A549 treated with ZK216348 at 1 μM for 4 hours (cell line): Measurements from ENCODE around the gene AURKB. TPM values are rescaled to one million over a fixed set of nuclear protein-coding genes. Genes with fewer than 3 reads are reported as not detected.

ENCODE experiments used
- total RNA-seq: library from RNA; stranded (reverse); fragments of 200-300 nt; extraction: Qiagen RNA extraction; gene quantifications from 5 replicates; pipeline ENCODE4 v1.2.3, GENCODE V29; 2022; ENCODE audit warnings: low read depth

AURKB gene
- 144 to 164 TPM (median 152 TPM) in 5 replicates for total RNA-seq

GRCh38 chr17:8209907-8210760 is at the start of gene AURKB:
Gene AURKB (minus strand): TSS chr17:8210575. CDS start chr17:8210224, 351 bp downstream.

DNA sequence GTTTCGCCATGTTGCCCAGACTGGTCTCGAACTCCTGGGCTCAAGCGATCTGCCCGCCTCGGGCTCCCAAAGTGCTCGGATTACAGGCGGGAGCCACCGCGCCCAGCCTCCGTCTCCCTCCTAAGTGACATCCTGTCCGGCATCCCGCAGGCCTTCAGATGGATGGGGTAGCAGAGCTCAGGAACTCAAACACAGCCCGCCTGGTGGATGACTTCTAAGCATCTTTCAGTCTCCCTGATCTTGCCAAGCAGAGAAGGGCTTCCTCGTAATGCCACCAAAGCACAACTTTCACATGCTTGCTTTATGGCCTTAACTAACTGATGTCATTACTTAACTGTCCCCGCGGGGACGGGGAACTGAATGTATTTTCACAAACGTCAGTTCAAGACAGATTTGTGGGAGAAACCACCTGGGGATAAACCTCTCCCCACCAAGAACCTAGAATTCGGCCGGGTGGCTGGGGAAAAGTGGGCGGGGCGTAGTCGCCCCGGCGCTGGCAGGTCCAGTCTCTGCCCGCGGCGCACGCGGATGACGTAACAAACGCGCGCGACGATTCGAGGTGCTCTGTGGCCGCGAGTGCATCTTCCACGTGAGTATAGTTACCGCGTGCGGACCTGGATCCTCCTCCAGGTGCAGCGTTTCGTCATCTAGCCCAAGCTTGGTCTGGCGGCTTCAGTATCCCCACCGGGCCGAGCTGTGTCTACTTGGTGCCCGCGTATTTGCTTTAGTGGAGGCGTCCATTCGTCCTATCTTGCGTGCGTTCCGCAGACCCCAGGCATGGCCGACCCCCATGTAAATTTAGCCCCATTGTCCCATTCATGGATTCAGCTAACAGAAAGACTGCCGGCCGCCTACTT is 38.6 kb upstream of the AURKB start, which contains the start of gene PFAS:
Gene PFAS (plus strand): TSS at position 539 of the 857 bp plus-strand sequence. CDS start 4,649 bp downstream, outside the sequence.

DNA sequence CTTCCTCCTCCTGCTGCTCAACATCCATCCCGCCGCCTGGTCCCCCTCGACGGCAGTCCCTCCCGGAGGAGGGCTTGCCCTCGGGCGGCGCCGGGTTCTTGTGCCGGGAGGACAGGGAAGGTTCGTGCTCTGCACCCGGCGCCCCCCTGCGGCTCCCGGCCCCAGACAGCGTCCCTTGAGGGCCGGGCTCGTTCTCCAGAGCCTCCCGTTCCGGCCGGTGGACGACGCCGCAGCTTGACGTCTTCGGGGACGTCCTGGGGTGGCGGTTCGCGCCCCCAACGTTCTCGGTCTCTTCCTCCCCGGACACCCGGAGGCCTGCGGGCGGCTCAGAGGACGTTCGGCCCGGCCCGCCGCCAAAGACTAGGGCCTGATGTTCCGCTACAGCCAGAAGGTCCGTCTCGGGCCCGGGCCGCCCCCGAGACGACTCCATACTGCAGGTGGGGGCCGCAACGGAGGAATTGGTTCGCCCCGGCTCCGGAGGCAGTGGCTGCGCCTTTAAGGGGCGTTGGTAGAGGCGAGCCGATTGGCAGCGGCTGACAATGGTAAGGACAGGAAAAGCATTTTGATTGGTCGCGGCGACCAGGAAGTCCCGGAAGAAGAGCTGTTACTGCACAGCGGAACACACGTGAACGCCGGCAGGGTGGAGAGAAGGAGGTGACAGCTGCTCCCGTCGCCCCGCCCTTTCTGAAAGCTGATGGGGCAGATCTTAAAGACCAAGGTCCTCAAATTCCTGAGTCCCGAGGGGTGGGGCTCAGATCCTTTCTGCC is 20.5 kb downstream of the AURKB start, which contains the start of gene BORCS6:
Gene BORCS6 (minus strand): TSS at position 470 of the 767 bp plus-strand sequence. CDS start 40 bp downstream, at position 430.

GRCh38 chr17:8176197-8176940 is 34.0 kb downstream of the AURKB start, which contains the start of gene TMEM107:
Gene TMEM107 (minus strand): TSS chr17:8176380. CDS start chr17:8176286, 94 bp downstream.

DNA sequence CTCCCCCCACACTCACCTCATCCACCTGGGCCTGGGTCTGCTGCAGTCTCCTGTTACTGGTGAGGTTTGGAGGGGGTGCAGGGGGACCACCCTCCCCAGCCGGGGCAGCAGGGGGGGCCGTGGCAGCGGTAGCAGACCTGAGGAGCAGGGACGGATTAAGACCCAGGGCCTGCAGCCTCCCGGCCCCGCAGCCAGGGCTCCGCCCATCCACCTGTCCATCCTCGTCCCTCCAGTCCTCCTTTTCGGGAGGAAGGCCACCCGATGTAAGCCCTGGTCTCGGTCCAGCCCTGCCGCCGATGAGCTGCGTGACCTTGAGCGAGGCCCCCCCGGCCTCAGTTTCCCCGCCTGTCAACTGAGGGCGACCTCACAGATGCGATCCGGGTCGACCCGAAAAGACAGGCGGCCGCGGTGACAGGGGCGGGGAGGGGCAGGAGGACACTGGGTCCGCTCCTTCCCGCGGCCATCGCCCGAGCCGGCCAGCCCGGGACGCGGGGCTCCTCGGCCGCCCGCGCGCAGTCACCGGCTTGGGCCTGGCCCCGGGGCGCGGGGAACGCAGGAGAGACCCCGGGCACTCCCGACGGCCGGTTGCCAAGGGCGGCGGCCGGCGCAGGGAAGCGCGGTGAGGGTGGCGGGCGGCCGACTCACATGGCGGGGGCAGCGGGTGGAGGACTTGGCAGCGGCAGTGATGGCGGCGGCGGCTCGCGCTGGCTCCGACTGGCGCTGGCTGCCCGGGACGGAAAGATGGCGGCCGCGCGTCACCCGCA is 48.0 kb downstream of the AURKB start, which contains the start of gene VAMP2:
Gene VAMP2 (minus strand): TSS at position 716 of the 764 bp plus-strand sequence. CDS start 69 bp downstream, at position 647.

Other genes starting within 250 kb of the AURKB start
- gene GUCY2D, start 208.0 kb downstream of the AURKB start, total RNA-seq, result not detected in 5 replicates
- gene ALOX15B, start 171.5 kb downstream of the AURKB start, total RNA-seq, result 0.12 TPM in 1 of 5 replicates, not detected in the others
- 1.1 to 2.3 TPM (median 1.6 TPM) in 5 replicates for gene ALOX12B, start 122.9 kb downstream of the AURKB start, total RNA-seq
- gene ALOXE3, start 92.1 kb downstream of the AURKB start, total RNA-seq, result 5.6 to 9.2 TPM (median 8.1 TPM) in 5 replicates
- gene HES7, start 86.5 kb downstream of the AURKB start, total RNA-seq, result 1.1 to 5.5 TPM (median 4.0 TPM) in 5 replicates
- gene PER1, start 58.2 kb downstream of the AURKB start, total RNA-seq, result 26.4 to 39.3 TPM (median 37.0 TPM) in 5 replicates
- 27.1 to 33.9 TPM (median 29.7 TPM) in 5 replicates for gene VAMP2, start 47.6 kb downstream of the AURKB start, total RNA-seq
- 15.1 to 23.5 TPM (median 21.6 TPM) in 5 replicates for gene TMEM107, start 34.2 kb downstream of the AURKB start, total RNA-seq
- gene BORCS6, start 20.4 kb downstream of the AURKB start, total RNA-seq, result 4.3 to 9.6 TPM (median 8.8 TPM) in 5 replicates
- 13.3 to 21.2 TPM (median 15.6 TPM) in 5 replicates for gene CTC1, start 37.5 kb upstream of the AURKB start, total RNA-seq
- 25.9 to 60.8 TPM (median 51.2 TPM) in 5 replicates for gene PFAS, start 38.7 kb upstream of the AURKB start, total RNA-seq
- gene RANGRF, start 78.1 kb upstream of the AURKB start, total RNA-seq, result 36.3 to 46.3 TPM (median 43.7 TPM) in 5 replicates
- 5.3 to 9.0 TPM (median 7.2 TPM) in 5 replicates for gene SLC25A35, start 84.8 kb upstream of the AURKB start, total RNA-seq
- gene ARHGEF15, start 99.7 kb upstream of the AURKB start, total RNA-seq, result not detected in 5 replicates
- gene ODF4, start 129.3 kb upstream of the AURKB start, total RNA-seq, result not detected in 5 replicates
- 3,373 to 4,858 TPM (median 3,831 TPM) in 5 replicates for gene RPL26, start 172.6 kb upstream of the AURKB start, total RNA-seq
- not detected in 5 replicates for gene RNF222, start 187.3 kb upstream of the AURKB start, total RNA-seq
- 56.2 to 70.7 TPM (median 64.4 TPM) in 5 replicates for gene NDEL1, start 225.3 kb upstream of the AURKB start, total RNA-seq